ENCODE data around the gene ZEB2. TPM values are rescaled to one million over a fixed set of nuclear protein-coding genes. Genes with fewer than 3 reads are reported as not detected.
"Not testable (repeated sequence)": the region's sequence is repeated elsewhere in the genome, so short reads cannot be mapped to it uniquely, and the experiment has no call there.

ZEB2 gene
- polyA plus RNA-seq, 2 donors = 3.7 to 5.9 TPM

GRCh38 chr2:144376460-144376859 lies 143.5 kb downstream of the ZEB2 start:
- H3K36me3 ChIP-seq (ENCODE audit: control insufficient read depth in 2 of 2, insufficient read depth in 2 of 2, low read length in 1 of 2) = no peaks in the 10 kb centered on the region
- no peaks in the 10 kb centered on the region for H3K9me3 ChIP-seq (ENCODE audit: control insufficient read depth in 2 of 2, insufficient read depth in 1 of 2, low read depth in 1 of 2, low read length in 1 of 2)
- H3K4me3 ChIP-seq (ENCODE audit: low read depth in 1 of 2, low read length in 2 of 2) = no peak overlapping the region
- 83 to 90% methylated on average over 2 of the region's 2 CpGs for WGBS, 2 donors
- no peak overlapping the region for H3K27ac ChIP-seq (ENCODE audit: low read depth in 2 of 2, low read length in 1 of 2)
- H3K4me1 ChIP-seq (ENCODE audit: control insufficient read depth in 2 of 2, insufficient read depth in 2 of 2, low read length in 1 of 2) = no peaks in the 10 kb centered on the region
- no peaks in the 10 kb centered on the region for H3K27me3 ChIP-seq (ENCODE audit: control insufficient read depth in 1 of 2, insufficient read depth in 2 of 2, low read length in 2 of 2)

DNA sequence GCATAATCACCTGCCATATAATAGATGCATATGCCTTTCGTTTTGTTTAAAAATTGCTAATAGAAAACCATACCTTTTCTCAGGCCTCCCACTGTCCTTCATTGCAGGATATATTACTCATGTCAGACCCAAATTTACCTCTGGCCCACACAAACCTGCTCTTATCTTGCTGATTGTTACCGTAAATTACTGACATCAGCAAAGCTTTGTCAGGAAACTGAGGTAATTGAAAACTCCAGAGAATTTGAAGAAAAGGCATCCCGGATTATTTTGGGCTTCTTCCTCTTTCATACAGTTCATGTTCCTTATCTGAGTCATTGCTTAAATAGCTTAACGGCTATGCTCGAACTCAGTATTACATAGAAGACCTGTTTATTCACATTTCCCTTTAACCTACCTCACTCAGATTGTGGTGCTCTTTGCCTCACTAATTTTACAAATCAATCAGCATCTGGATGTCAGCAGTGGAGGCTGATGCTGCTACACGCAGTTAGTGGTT lies 145.7 kb downstream of the ZEB2 start:
- Histone ChIP-seq H3K4me3 (ENCODE audit: low read depth in 1 of 2, low read length in 2 of 2) (no peak overlapping the region), H3K27ac (ENCODE audit: low read depth in 2 of 2, low read length in 1 of 2) (no peak overlapping the region), H3K36me3 (ENCODE audit: control insufficient read depth in 2 of 2, insufficient read depth in 2 of 2, low read length in 1 of 2) (no peaks in the 10 kb centered on the region), H3K27me3 (ENCODE audit: control insufficient read depth in 1 of 2, insufficient read depth in 2 of 2, low read length in 2 of 2) (no peaks in the 10 kb centered on the region), H3K4me1 (ENCODE audit: control insufficient read depth in 2 of 2, insufficient read depth in 2 of 2, low read length in 1 of 2) (no peaks in the 10 kb centered on the region), H3K9me3 (ENCODE audit: control insufficient read depth in 2 of 2, insufficient read depth in 1 of 2, low read depth in 1 of 2, low read length in 1 of 2) (no peaks in the 10 kb centered on the region)
- WGBS, 2 donors = 53 to 60% methylated on average over 6 of the region's 6 CpGs

- no peaks in the 10 kb centered on the region for H3K4me1 ChIP-seq (ENCODE audit: control insufficient read depth in 2 of 2, insufficient read depth in 2 of 2, low read length in 1 of 2)
- H3K27me3 ChIP-seq (ENCODE audit: control insufficient read depth in 1 of 2, insufficient read depth in 2 of 2, low read length in 2 of 2) = no peaks in the 10 kb centered on the region
- no peaks in the 10 kb centered on the region for H3K36me3 ChIP-seq (ENCODE audit: control insufficient read depth in 2 of 2, insufficient read depth in 2 of 2, low read length in 1 of 2)
- H3K4me3 ChIP-seq (ENCODE audit: low read depth in 1 of 2, low read length in 2 of 2) = no peak overlapping the region
- WGBS, 2 donors = 65 to 69% methylated on average over 10 of the region's 10 CpGs
- H3K9me3 ChIP-seq (ENCODE audit: control insufficient read depth in 2 of 2, insufficient read depth in 1 of 2, low read depth in 1 of 2, low read length in 1 of 2) = no peaks in the 10 kb centered on the region
- no peak overlapping the region for H3K27ac ChIP-seq (ENCODE audit: low read depth in 2 of 2, low read length in 1 of 2)
Measured at GRCh38 chr2:144372410-144373080, 147.4 kb downstream of the ZEB2 start.

DNA sequence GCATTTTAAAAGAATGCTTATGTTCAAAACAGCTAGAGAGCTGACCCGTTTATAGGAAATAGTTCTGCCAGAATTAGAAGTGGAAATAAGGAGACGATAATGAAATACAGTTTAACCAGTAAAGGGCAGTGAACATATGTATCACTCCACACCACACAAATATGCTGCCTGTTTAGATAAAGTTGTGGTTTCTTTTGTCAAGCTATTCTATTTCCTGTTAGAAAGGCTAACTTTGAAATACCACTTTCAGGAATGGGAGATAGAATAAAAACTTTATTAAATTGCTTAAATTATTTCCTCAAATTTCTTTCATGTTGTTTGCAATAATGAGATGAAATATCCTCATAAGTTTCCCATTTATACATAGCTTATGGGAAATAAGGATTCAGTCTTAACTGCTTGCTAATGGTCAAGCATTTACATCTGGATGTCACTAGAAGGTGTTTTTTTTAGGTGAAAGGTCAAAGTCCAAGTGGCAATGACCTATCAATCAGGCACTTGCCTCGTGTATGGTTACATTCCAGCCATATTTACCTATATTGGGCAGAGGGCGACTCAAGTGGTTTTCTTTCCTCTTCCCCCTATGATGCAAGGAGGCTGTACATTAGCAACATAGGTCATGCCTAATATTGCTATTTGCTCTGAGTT lies 148.9 kb downstream of the ZEB2 start:
- no peaks in the 10 kb centered on the region for H3K27me3 ChIP-seq (ENCODE audit: control insufficient read depth in 1 of 2, insufficient read depth in 2 of 2, low read length in 2 of 2)
- H3K4me3 ChIP-seq (ENCODE audit: low read depth in 1 of 2, low read length in 2 of 2) = no peak overlapping the region
- no peaks in the 10 kb centered on the region for H3K4me1 ChIP-seq (ENCODE audit: control insufficient read depth in 2 of 2, insufficient read depth in 2 of 2, low read length in 1 of 2)
- H3K36me3 ChIP-seq (ENCODE audit: control insufficient read depth in 2 of 2, insufficient read depth in 2 of 2, low read length in 1 of 2) = no peaks in the 10 kb centered on the region
- no peak overlapping the region for H3K27ac ChIP-seq (ENCODE audit: low read depth in 2 of 2, low read length in 1 of 2)
- WGBS, 2 donors = 52 to 55% methylated on average over 4 of the region's 4 CpGs
- H3K9me3 ChIP-seq (ENCODE audit: control insufficient read depth in 2 of 2, insufficient read depth in 1 of 2, low read depth in 1 of 2, low read length in 1 of 2) = no peaks in the 10 kb centered on the region

GRCh38 chr2:144369416-144369815 lies 150.5 kb downstream of the ZEB2 start:
- no peaks in the 10 kb centered on the region for H3K4me1 ChIP-seq (ENCODE audit: control insufficient read depth in 2 of 2, insufficient read depth in 2 of 2, low read length in 1 of 2)
- no peaks in the 10 kb centered on the region for H3K27me3 ChIP-seq (ENCODE audit: control insufficient read depth in 1 of 2, insufficient read depth in 2 of 2, low read length in 2 of 2)

DNA sequence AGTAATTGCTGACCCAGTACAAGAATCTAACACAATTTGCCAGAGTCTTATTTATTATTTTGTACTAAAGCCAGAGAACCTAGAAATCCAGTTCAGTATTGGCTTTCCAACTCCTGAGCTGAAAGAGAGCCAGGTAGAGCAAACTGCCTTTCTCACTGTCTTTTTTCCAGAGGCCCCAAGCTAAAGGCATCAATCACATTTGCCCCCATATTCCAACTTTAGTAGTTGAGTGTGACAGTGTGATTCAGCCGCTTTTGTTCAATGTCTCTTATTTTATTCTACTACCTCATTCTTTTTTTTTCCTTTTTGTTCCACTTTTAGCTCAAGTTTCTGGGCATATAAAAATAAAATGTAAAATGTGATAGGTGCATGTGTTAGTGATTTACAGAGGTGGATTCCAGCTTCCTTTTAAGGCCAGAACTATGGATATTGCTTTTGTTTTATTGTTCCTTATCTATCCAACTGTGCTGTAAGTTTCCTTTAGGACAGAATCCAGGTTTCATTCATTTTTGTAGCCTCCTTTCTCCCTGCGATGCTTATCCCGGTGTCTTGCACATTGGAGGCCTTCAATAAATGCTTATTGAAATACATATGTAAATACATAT lies 153.0 kb downstream of the ZEB2 start:
- WGBS, 2 donors = 89 to 91% methylated on average over 3 of the region's 3 CpGs
- Histone ChIP-seq H3K4me3 (ENCODE audit: low read depth in 1 of 2, low read length in 2 of 2) (no peak overlapping the region), H3K27me3 (ENCODE audit: control insufficient read depth in 1 of 2, insufficient read depth in 2 of 2, low read length in 2 of 2) (no peaks in the 10 kb centered on the region), H3K27ac (ENCODE audit: low read depth in 2 of 2, low read length in 1 of 2) (no peak overlapping the region), H3K4me1 (ENCODE audit: control insufficient read depth in 2 of 2, insufficient read depth in 2 of 2, low read length in 1 of 2) (no peaks in the 10 kb centered on the region), H3K36me3 (ENCODE audit: control insufficient read depth in 2 of 2, insufficient read depth in 2 of 2, low read length in 1 of 2) (no peaks in the 10 kb centered on the region), H3K9me3 (ENCODE audit: control insufficient read depth in 2 of 2, insufficient read depth in 1 of 2, low read depth in 1 of 2, low read length in 1 of 2) (no peaks in the 10 kb centered on the region)

More at GRCh38 chr2:144369416-144369815, 150.5 kb downstream of the ZEB2 start:
- Histone ChIP-seq H3K36me3 (ENCODE audit: control insufficient read depth in 2 of 2, insufficient read depth in 2 of 2, low read length in 1 of 2) (no peaks in the 10 kb centered on the region), H3K9me3 (ENCODE audit: control insufficient read depth in 2 of 2, insufficient read depth in 1 of 2, low read depth in 1 of 2, low read length in 1 of 2) (no peaks in the 10 kb centered on the region), H3K4me3 (ENCODE audit: low read depth in 1 of 2, low read length in 2 of 2) (no peak overlapping the region), H3K27ac (ENCODE audit: low read depth in 2 of 2, low read length in 1 of 2) (no peak overlapping the region)

- Histone ChIP-seq H3K4me3 (ENCODE audit: low read depth in 1 of 2, low read length in 2 of 2) (no peak overlapping the region), H3K4me1 (ENCODE audit: control insufficient read depth in 2 of 2, insufficient read depth in 2 of 2, low read length in 1 of 2) (no peaks in the 10 kb centered on the region)
Measured at GRCh38 chr2:144364944-144365738, 154.8 kb downstream of the ZEB2 start.

GRCh38 chr2:144364247-144364646 lies 155.7 kb downstream of the ZEB2 start:
- 87 to 90% methylated on average over 7 of the region's 7 CpGs for WGBS, 2 donors
- not testable (repeated sequence) for H3K9me3 ChIP-seq (ENCODE audit: control insufficient read depth in 2 of 2, insufficient read depth in 1 of 2, low read depth in 1 of 2, low read length in 1 of 2); H3K4me1 ChIP-seq (ENCODE audit: control insufficient read depth in 2 of 2, insufficient read depth in 2 of 2, low read length in 1 of 2); H3K27me3 ChIP-seq (ENCODE audit: control insufficient read depth in 1 of 2, insufficient read depth in 2 of 2, low read length in 2 of 2); H3K27ac ChIP-seq (ENCODE audit: low read depth in 2 of 2, low read length in 1 of 2); H3K36me3 ChIP-seq (ENCODE audit: control insufficient read depth in 2 of 2, insufficient read depth in 2 of 2, low read length in 1 of 2); H3K4me3 ChIP-seq (ENCODE audit: low read depth in 1 of 2, low read length in 2 of 2)

More at GRCh38 chr2:144364944-144365738, 154.8 kb downstream of the ZEB2 start:
- Histone ChIP-seq H3K36me3 (ENCODE audit: control insufficient read depth in 2 of 2, insufficient read depth in 2 of 2, low read length in 1 of 2) (no peaks in the 10 kb centered on the region), H3K9me3 (ENCODE audit: control insufficient read depth in 2 of 2, insufficient read depth in 1 of 2, low read depth in 1 of 2, low read length in 1 of 2) (no peaks in the 10 kb centered on the region), H3K27ac (ENCODE audit: low read depth in 2 of 2, low read length in 1 of 2) (no peak overlapping the region), H3K27me3 (ENCODE audit: control insufficient read depth in 1 of 2, insufficient read depth in 2 of 2, low read length in 2 of 2) (no peaks in the 10 kb centered on the region)
- 86 to 94% methylated on average over 4 of the region's 4 CpGs for WGBS, 2 donors

DNA sequence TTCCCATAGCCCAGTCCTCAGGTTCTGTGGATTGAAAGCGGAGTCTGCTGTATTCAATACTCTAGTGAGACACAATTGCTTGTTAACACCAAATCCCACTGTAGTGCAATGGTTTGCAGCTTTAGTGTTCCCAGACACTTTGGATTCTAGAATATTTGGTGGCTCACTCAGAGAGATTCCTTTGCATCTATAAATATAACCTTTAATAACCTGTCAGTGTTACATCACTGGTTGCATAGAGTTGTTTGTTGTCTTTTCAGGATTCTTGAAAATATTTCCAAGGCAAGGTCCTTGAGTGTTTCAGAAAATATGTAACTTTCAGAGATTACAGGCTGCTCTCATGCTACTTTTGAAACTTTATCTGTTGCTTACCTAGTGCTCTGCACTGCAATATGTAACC lies 157.5 kb downstream of the ZEB2 start:
- H3K27me3 ChIP-seq (ENCODE audit: control insufficient read depth in 1 of 2, insufficient read depth in 2 of 2, low read length in 2 of 2) = no peaks in the 10 kb centered on the region
- H3K9me3 ChIP-seq (ENCODE audit: control insufficient read depth in 2 of 2, insufficient read depth in 1 of 2, low read depth in 1 of 2, low read length in 1 of 2) = no peaks in the 10 kb centered on the region
- no peaks in the 10 kb centered on the region for H3K36me3 ChIP-seq (ENCODE audit: control insufficient read depth in 2 of 2, insufficient read depth in 2 of 2, low read length in 1 of 2)
- WGBS, 2 donors = 94 to 100% methylated on average over 1 of the region's 1 CpG
- no peak overlapping the region for H3K27ac ChIP-seq (ENCODE audit: low read depth in 2 of 2, low read length in 1 of 2)
- H3K4me1 ChIP-seq (ENCODE audit: control insufficient read depth in 2 of 2, insufficient read depth in 2 of 2, low read length in 1 of 2) = no peaks in the 10 kb centered on the region
- no peak overlapping the region for H3K4me3 ChIP-seq (ENCODE audit: low read depth in 1 of 2, low read length in 2 of 2)
